Neural cell (in vitro differentiated cells): ENCODE data around the gene PBX4. TPM values are rescaled to one million over a fixed set of nuclear protein-coding genes. Genes with fewer than 3 reads are reported as not detected.

Source experiments
- H2AFZ ChIP-seq: fragments of 200-600, 300-800 bp; sonication (generic), shearing (Covaris generic); 2 replicates; pipeline ENCODE4 v1.6.0; 2014; ENCODE audit warnings: low read depth, mild to moderate bottlenecking, antibody characterized with exemption, low read length, moderate library complexity
- H3F3A ChIP-seq: fragments of 200-600 bp; shearing (Covaris generic); 2 replicates; pipeline ENCODE4 v1.6.1; 2016; ENCODE audit warnings: mild to moderate bottlenecking, moderate library complexity, mixed read lengths, antibody characterized with exemption, low read length; ENCODE audit not compliant: insufficient read depth, poor library complexity, severe bottlenecking
- H3K27ac ChIP-seq: fragments of 200-600, 300-800 bp; sonication (generic), shearing (Covaris generic); 2 replicates; pipeline ENCODE4 v1.5.1; 2014; ENCODE audit warnings: mild to moderate bottlenecking, low read length, moderate library complexity
- H3K27me3 ChIP-seq: fragments of 300-800, 200-600 bp; sonication (generic), shearing (Covaris generic); 2 replicates; pipeline ENCODE4 v1.6.0; 2014; ENCODE audit warnings: mild to moderate bottlenecking, low read depth, low read length, moderate library complexity; ENCODE audit not compliant: insufficient read depth
- H3K36me3 ChIP-seq: fragments of 300-800, 200-600 bp; sonication (generic), shearing (Covaris generic); 2 replicates; pipeline ENCODE4 v1.5.1; 2014; ENCODE audit warnings: mild to moderate bottlenecking, antibody characterized with exemption, low read length, moderate library complexity; ENCODE audit not compliant: insufficient read depth
- H3K4me2 ChIP-seq: fragments of 300-800, 200-600 bp; sonication (generic), shearing (Covaris generic); 2 replicates; pipeline ENCODE4 v1.6.0; 2014; ENCODE audit warnings: mild to moderate bottlenecking, low read length
- H3K4me3 ChIP-seq: fragments of 300-800, 200-600 bp; sonication (generic), shearing (Covaris generic); 2 replicates; pipeline ENCODE4 v1.5.1; 2014; ENCODE audit warnings: mild to moderate bottlenecking, low read length, moderate library complexity
- H3K79me2 ChIP-seq: fragments of 200-600 bp; shearing (Covaris generic); replicated peaks from 2 replicates; pipeline ENCODE4 v1.6.0; 2014; ENCODE audit warnings: mild to moderate bottlenecking, low read length, moderate library complexity; ENCODE audit not compliant: insufficient read depth
- H3K9ac ChIP-seq: fragments of 300-800, 200-600 bp; sonication (generic), shearing (Covaris generic); 2 replicates; pipeline ENCODE4 v1.6.1; 2016; ENCODE audit warnings: mild to moderate bottlenecking, low read length, mixed read lengths
- H3K9me2 ChIP-seq: fragments of 200-600 bp; shearing (Covaris generic); 2 replicates; pipeline ENCODE4 v1.6.1; 2016; ENCODE audit warnings: mild to moderate bottlenecking, low read length, mixed read lengths; ENCODE audit not compliant: insufficient read depth
- H3K9me3 ChIP-seq: fragments of 200-600, 300-800 bp; sonication (generic), shearing (Covaris generic); 2 replicates; pipeline ENCODE4 v1.6.1; 2016; ENCODE audit warnings: mild to moderate bottlenecking, mixed run types, low read length, moderate library complexity, mixed read lengths
- H4K20me1 ChIP-seq: fragments of 200-600 bp; shearing (Covaris generic); 2 replicates; pipeline ENCODE4 v1.6.1; 2016; ENCODE audit warnings: mild to moderate bottlenecking, mixed run types; ENCODE audit not compliant: insufficient read depth
- CTCF ChIP-seq: fragments of 450-650 bp; IDR thresholded peaks from 2 replicates; pipeline ENCODE4 v1.5.1; 2014; ENCODE audit warnings: antibody characterized with exemption, mild to moderate bottlenecking, moderate library complexity; ENCODE audit not compliant: poor library complexity, severe bottlenecking
- EP300 ChIP-seq: fragments of 450-650 bp; conservative IDR thresholded peaks from 2 replicates; pipeline ENCODE4 v1.6.1; 2014; ENCODE audit warnings: antibody characterized with exemption, mild to moderate bottlenecking, moderate library complexity; ENCODE audit not compliant: poor library complexity, severe bottlenecking
- EZH2 ChIP-seq: fragments of 200-600, 300-800 bp; shearing (Covaris generic), sonication (generic); IDR thresholded peaks from 2 replicates; pipeline ENCODE4 v1.6.1; 2014; ENCODE audit warnings: antibody characterized with exemption, low read length, borderline replicate concordance, mild to moderate bottlenecking; ENCODE audit not compliant: insufficient read depth, poor library complexity, severe bottlenecking
- MXI1 ChIP-seq: fragments of 450-650 bp; conservative IDR thresholded peaks from 2 replicates; pipeline ENCODE4 v1.6.1; 2014; ENCODE audit warnings: antibody characterized with exemption, mild to moderate bottlenecking; ENCODE audit not compliant: poor library complexity, severe bottlenecking
- POLR2AphosphoS5 ChIP-seq: IDR thresholded peaks from 2 replicates; pipeline ENCODE4 v1.6.1; 2012
- RAD21 ChIP-seq: fragments of 450-650 bp; conservative IDR thresholded peaks from 2 replicates; pipeline ENCODE4 v1.6.1; 2014; ENCODE audit warnings: antibody characterized with exemption, mild to moderate bottlenecking, moderate library complexity
- SMC3 ChIP-seq: fragments of 450-650 bp; conservative IDR thresholded peaks from 2 replicates; pipeline ENCODE4 v1.6.1; 2014; ENCODE audit warnings: antibody characterized with exemption, mild to moderate bottlenecking, moderate library complexity; ENCODE audit not compliant: poor library complexity
- TAF1 ChIP-seq: IDR thresholded peaks from 2 replicates; pipeline ENCODE4 v1.6.1; 2012; ENCODE audit warnings: low read depth
- polyA plus RNA-seq: library from polyadenylated mRNA; depleted of rRNA; stranded (reverse); fragments of >200 nt; gene quantifications from 2 replicates; pipeline ENCODE4 v1.2.3, GENCODE V29; 2014
- TF ChIP-seq, protein P1 (sequence below): IDR thresholded peaks from 2 replicates; pipeline ENCODE4 v1.6.1; 2012; ENCODE audit warnings: borderline replicate concordance

The PBX4 gene
- polyA plus RNA-seq, 1 donor from 2014 or later: 7.5 TPM

GRCh38 chr19:19545707-19546106 is 72.8 kb downstream of the PBX4 start:
- no peak overlapping the region for H2AFZ ChIP-seq
- no peak for TF ChIP-seq MXI1
- TF ChIP-seq, protein P1, sequence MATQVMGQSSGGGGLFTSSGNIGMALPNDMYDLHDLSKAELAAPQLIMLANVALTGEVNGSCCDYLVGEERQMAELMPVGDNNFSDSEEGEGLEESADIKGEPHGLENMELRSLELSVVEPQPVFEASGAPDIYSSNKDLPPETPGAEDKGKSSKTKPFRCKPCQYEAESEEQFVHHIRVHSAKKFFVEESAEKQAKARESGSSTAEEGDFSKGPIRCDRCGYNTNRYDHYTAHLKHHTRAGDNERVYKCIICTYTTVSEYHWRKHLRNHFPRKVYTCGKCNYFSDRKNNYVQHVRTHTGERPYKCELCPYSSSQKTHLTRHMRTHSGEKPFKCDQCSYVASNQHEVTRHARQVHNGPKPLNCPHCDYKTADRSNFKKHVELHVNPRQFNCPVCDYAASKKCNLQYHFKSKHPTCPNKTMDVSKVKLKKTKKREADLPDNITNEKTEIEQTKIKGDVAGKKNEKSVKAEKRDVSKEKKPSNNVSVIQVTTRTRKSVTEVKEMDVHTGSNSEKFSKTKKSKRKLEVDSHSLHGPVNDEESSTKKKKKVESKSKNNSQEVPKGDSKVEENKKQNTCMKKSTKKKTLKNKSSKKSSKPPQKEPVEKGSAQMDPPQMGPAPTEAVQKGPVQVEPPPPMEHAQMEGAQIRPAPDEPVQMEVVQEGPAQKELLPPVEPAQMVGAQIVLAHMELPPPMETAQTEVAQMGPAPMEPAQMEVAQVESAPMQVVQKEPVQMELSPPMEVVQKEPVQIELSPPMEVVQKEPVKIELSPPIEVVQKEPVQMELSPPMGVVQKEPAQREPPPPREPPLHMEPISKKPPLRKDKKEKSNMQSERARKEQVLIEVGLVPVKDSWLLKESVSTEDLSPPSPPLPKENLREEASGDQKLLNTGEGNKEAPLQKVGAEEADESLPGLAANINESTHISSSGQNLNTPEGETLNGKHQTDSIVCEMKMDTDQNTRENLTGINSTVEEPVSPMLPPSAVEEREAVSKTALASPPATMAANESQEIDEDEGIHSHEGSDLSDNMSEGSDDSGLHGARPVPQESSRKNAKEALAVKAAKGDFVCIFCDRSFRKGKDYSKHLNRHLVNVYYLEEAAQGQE: no peak
- TF ChIP-seq TAF1: no peak
- TF ChIP-seq EP300: no peak
- no peak for TF ChIP-seq EZH2
- TF ChIP-seq CTCF: no peak
- TF ChIP-seq SMC3: no peak
- TF ChIP-seq RAD21: no peak
- TF ChIP-seq POLR2AphosphoS5: no peak
- H3F3A ChIP-seq: no peaks in the 10 kb centered on the region
- no peak overlapping the region for H3K9ac ChIP-seq
- H3K4me3 ChIP-seq: no peak overlapping the region
- no peaks in the 10 kb centered on the region for H3K9me2 ChIP-seq
- H3K9me3 ChIP-seq: no peaks in the 10 kb centered on the region
- no peak overlapping the region for H3K4me2 ChIP-seq
- no peaks in the 10 kb centered on the region for H3K36me3 ChIP-seq
- no peak overlapping the region for H3K27ac ChIP-seq
- H3K27me3 ChIP-seq: no peaks in the 10 kb centered on the region
- no peaks in the 10 kb centered on the region for H4K20me1 ChIP-seq
- no peaks in the 10 kb centered on the region for H3K79me2 ChIP-seq

GRCh38 chr19:19544954-19545591 is 73.4 kb downstream of the PBX4 start:
- no peak overlapping the region for H2AFZ ChIP-seq
- H4K20me1 ChIP-seq: no peaks in the 10 kb centered on the region
- H3F3A ChIP-seq: no peaks in the 10 kb centered on the region
- H3K79me2 ChIP-seq: no peaks in the 10 kb centered on the region
- H3K9ac ChIP-seq: no peak overlapping the region
- no peaks in the 10 kb centered on the region for H3K36me3 ChIP-seq
- H3K27me3 ChIP-seq: no peaks in the 10 kb centered on the region
- no peak overlapping the region for H3K27ac ChIP-seq
- H3K9me2 ChIP-seq: no peaks in the 10 kb centered on the region
- no peak for TF ChIP-seq EP300
- no peak for TF ChIP-seq MXI1
- TF ChIP-seq, protein P1: no peak
- TF ChIP-seq POLR2AphosphoS5: no peak
- no peak for TF ChIP-seq TAF1
- TF ChIP-seq EZH2: no peak
- no peak for TF ChIP-seq RAD21
- no peak for TF ChIP-seq CTCF
- no peak for TF ChIP-seq SMC3
- no peak overlapping the region for H3K4me3 ChIP-seq
- H3K9me3 ChIP-seq: no peaks in the 10 kb centered on the region
- H3K4me2 ChIP-seq: no peak overlapping the region
